ENCODE measurements around the gene KCTD5.
"Not testable (repeated sequence)": the region's sequence is repeated elsewhere in the genome, so short reads cannot be mapped to it uniquely, and the experiment has no call there.

The KCTD5 gene

GRCh38 chr16:2673066-2673999 lies 9.0 kb upstream of the KCTD5 start:
- peak; percentile 70 for DNase-seq

- DNase-seq, result no peak
Measured at GRCh38 chr16:2675021-2675420, 7.3 kb upstream of the KCTD5 start.

- no peak for DNase-seq
Measured at GRCh38 chr16:2675714-2676113, 6.6 kb upstream of the KCTD5 start.

GRCh38 chr16:2676937-2677336 lies 5.4 kb upstream of the KCTD5 start:
- not testable (repeated sequence) for DNase-seq

- DNase-seq, result not testable (repeated sequence)
Measured at GRCh38 chr16:2678206-2678965, 3.9 kb upstream of the KCTD5 start.

- DNase-seq, result not testable (repeated sequence)
Measured at GRCh38 chr16:2679902-2680301, 2.4 kb upstream of the KCTD5 start.

- not testable (repeated sequence) for DNase-seq
Measured at GRCh38 chr16:2680360-2680759, 2.0 kb upstream of the KCTD5 start.

GRCh38 chr16:2683041-2683440 lies 718 bp downstream of the KCTD5 start:
- DNase-seq, result not testable (repeated sequence)

- DNase-seq, result not testable (repeated sequence)
Measured at GRCh38 chr16:2686075-2686474, 3.8 kb downstream of the KCTD5 start.

- no peak for DNase-seq
Measured at GRCh38 chr16:2686912-2687507, 4.7 kb downstream of the KCTD5 start.

- no peak for DNase-seq
Measured at GRCh38 chr16:2687531-2688308, 5.4 kb downstream of the KCTD5 start.

- DNase-seq, result not testable (repeated sequence)
Measured at GRCh38 chr16:2689422-2689821, 7.1 kb downstream of the KCTD5 start.

- DNase-seq, result no peak
Measured at GRCh38 chr16:2689968-2690801, 7.9 kb downstream of the KCTD5 start.

- no peak for DNase-seq
Measured at GRCh38 chr16:2690852-2691251, 8.5 kb downstream of the KCTD5 start.

GRCh38 chr16:2691491-2692248 lies 9.3 kb downstream of the KCTD5 start:
- peak; percentile 9 for DNase-seq

GRCh38 chr16:2692251-2692947 lies 10.1 kb downstream of the KCTD5 start:
- DNase-seq, result peak; percentile 33

GRCh38 chr16:2692948-2693651 lies 10.8 kb downstream of the KCTD5 start:
- no peak for DNase-seq

GRCh38 chr16:2696601-2697250 lies 14.4 kb downstream of the KCTD5 start:
- DNase-seq, result not testable (repeated sequence)

GRCh38 chr16:2697401-2697948 lies 15.2 kb downstream of the KCTD5 start:
- no peak for DNase-seq

Measured in NCI-H1694 (cell line).